Measurements from ENCODE around the gene BEGAIN. TPM values are rescaled to one million over a fixed set of nuclear protein-coding genes. Genes with fewer than 3 reads are reported as not detected.

Gene BEGAIN
- total and polyA plus RNA-seq, 9 donors, result 2.0 to 7.9 (median 4.5) TPM

GRCh38 chr14:100541621-100542560 lies 45.3 kb downstream of the BEGAIN start:
- WGBS (ENCODE audit: insufficient coverage), result 68% methylated on average over 24 of the region's 24 CpGs
- Histone ChIP-seq H3K36me3 (ENCODE audit: control insufficient read depth, insufficient read depth, low read length) (peaks cover 2% of the 10 kb centered on the region), H3K27ac (ENCODE audit: low read length) (no peak overlapping the region), H3K4me3 (ENCODE audit: low read length) (no peak overlapping the region), H3K9me3 (replicated peaks; ENCODE audit: control insufficient read depth, low read depth, low read length) (no peaks in the 10 kb centered on the region), H3K4me1 (ENCODE audit: control insufficient read depth, insufficient read depth, low read length) (peaks cover 16% of the 10 kb centered on the region), H3K27me3 (ENCODE audit: control insufficient read depth, insufficient read depth, low read length) (peaks cover 3% of the 10 kb centered on the region)
- no peak for DNase-seq

DNA sequence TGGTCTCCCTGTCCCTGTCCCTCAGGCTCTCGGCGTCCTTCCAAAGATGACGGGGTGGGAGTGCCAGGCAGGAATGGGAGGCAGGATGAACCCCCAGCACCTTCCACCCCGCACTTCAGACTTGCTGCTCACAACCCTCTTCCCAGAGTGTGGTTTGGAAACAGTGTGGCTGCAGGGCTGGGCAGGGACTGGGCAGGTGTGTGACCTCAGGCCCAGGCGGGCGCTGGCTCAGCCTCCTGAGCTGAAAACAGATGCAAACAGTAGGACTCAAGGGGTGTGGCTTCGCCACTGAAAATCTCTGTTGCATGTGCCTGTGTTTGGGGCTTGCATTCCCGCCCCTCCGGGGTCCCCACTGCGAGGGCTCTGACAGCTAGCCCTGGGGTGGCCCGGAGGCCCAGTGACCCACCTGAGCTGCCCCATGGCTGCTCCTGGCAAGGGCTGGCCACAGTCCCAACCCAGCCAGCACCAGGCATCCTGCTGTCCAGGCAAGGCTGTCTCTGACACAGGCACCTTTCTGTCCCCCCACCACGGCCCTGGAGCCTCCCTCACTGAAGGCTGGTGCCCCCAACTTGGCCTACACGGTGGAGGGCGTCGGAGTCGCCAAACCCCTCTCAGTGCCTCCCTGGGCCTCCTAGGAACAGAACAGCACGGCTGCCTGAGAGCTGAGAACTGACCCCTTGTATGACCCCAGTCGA lies 46.1 kb downstream of the BEGAIN start:
- no peak for DNase-seq
- Histone ChIP-seq H3K4me3 (ENCODE audit: low read length) (no peak overlapping the region), H3K4me1 (ENCODE audit: control insufficient read depth, insufficient read depth, low read length) (peaks cover 12% of the 10 kb centered on the region), H3K9me3 (replicated peaks; ENCODE audit: control insufficient read depth, low read depth, low read length) (no peaks in the 10 kb centered on the region), H3K27me3 (ENCODE audit: control insufficient read depth, insufficient read depth, low read length) (no peaks in the 10 kb centered on the region), H3K36me3 (ENCODE audit: control insufficient read depth, insufficient read depth, low read length) (peaks cover 2% of the 10 kb centered on the region), H3K27ac (ENCODE audit: low read length) (no peak overlapping the region)
- whole genome bisulfite sequencing (ENCODE audit: insufficient coverage), result 76% methylated on average over 16 of the region's 18 CpGs

DNA sequence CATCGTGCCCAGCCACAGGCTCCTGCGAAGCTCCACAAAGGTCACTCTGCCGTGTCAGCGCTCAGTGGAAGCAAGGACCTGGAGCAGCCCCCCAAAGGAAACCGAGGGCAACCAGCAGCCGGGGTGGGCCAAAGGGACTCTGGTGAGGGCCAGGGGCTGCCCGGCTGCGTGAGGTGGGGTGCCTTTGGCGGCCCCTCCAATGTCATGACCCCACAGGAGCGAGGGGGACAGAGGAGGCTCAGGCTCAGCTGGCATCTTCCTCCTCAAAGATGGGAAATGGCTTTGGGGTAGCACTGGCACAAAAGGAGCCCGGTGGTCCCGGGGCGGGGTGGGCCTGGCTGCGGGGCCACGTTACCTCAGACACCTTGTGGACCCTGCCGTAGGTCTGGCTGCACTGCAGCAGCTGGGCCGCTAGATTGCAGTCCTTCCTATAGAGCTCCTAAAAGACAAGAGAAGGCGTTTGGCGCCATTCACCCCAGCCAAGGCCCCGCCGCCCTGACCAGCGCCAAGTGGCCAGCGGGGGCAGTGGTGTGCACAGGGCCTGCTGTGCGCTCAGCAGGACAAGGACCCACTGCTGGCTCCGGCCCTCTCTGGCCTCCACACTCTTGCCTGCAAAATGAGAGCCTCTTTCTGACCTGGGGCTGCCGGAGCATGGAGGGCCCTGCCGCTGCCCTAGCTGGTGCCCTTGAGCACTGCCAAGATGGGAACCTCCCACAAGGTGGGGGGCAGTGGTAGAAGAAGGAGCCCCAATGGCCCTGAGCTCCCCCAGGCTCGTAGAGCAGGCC lies 46.9 kb downstream of the BEGAIN start:
- no peak overlapping the region for H3K4me3 ChIP-seq (ENCODE audit: low read length)
- no peak overlapping the region for H3K27ac ChIP-seq (ENCODE audit: low read length)
- WGBS (ENCODE audit: insufficient coverage), result 80% methylated on average over 26 of the region's 28 CpGs
- H3K4me1 ChIP-seq (ENCODE audit: control insufficient read depth, insufficient read depth, low read length), result peaks cover 12% of the 10 kb centered on the region
- DNase-seq, result no peak
- peaks cover 2% of the 10 kb centered on the region for H3K36me3 ChIP-seq (ENCODE audit: control insufficient read depth, insufficient read depth, low read length)
- H3K9me3 ChIP-seq (replicated peaks; ENCODE audit: control insufficient read depth, low read depth, low read length), result no peaks in the 10 kb centered on the region
- H3K27me3 ChIP-seq (ENCODE audit: control insufficient read depth, insufficient read depth, low read length), result no peaks in the 10 kb centered on the region

GRCh38 chr14:100539766-100540140 lies 47.5 kb downstream of the BEGAIN start:
- Histone ChIP-seq H3K27ac (ENCODE audit: low read length) (no peak overlapping the region), H3K36me3 (ENCODE audit: control insufficient read depth, insufficient read depth, low read length) (peaks cover 2% of the 10 kb centered on the region), H3K4me3 (ENCODE audit: low read length) (no peak overlapping the region), H3K4me1 (ENCODE audit: control insufficient read depth, insufficient read depth, low read length) (peaks cover 12% of the 10 kb centered on the region), H3K9me3 (replicated peaks; ENCODE audit: control insufficient read depth, low read depth, low read length) (no peaks in the 10 kb centered on the region), H3K27me3 (ENCODE audit: control insufficient read depth, insufficient read depth, low read length) (no peaks in the 10 kb centered on the region)
- DNase-seq, result no peak
- 90% methylated on average over 13 of the region's 13 CpGs for WGBS (ENCODE audit: insufficient coverage)

- no peak overlapping the region for H3K27ac ChIP-seq (ENCODE audit: low read length)
- H3K4me3 ChIP-seq (ENCODE audit: low read length), result no peak overlapping the region
- H3K4me1 ChIP-seq (ENCODE audit: control insufficient read depth, insufficient read depth, low read length), result peaks cover 13% of the 10 kb centered on the region
- WGBS (ENCODE audit: insufficient coverage), result 94% methylated on average over 35 of the region's 42 CpGs
- H3K27me3 ChIP-seq (ENCODE audit: control insufficient read depth, insufficient read depth, low read length), result no peaks in the 10 kb centered on the region
- H3K9me3 ChIP-seq (replicated peaks; ENCODE audit: control insufficient read depth, low read depth, low read length), result no peaks in the 10 kb centered on the region
- no peak for DNase-seq
- H3K36me3 ChIP-seq (ENCODE audit: control insufficient read depth, insufficient read depth, low read length), result peaks cover 2% of the 10 kb centered on the region
Observed at GRCh38 chr14:100539003-100539660, 48.1 kb downstream of the BEGAIN start.

DNA sequence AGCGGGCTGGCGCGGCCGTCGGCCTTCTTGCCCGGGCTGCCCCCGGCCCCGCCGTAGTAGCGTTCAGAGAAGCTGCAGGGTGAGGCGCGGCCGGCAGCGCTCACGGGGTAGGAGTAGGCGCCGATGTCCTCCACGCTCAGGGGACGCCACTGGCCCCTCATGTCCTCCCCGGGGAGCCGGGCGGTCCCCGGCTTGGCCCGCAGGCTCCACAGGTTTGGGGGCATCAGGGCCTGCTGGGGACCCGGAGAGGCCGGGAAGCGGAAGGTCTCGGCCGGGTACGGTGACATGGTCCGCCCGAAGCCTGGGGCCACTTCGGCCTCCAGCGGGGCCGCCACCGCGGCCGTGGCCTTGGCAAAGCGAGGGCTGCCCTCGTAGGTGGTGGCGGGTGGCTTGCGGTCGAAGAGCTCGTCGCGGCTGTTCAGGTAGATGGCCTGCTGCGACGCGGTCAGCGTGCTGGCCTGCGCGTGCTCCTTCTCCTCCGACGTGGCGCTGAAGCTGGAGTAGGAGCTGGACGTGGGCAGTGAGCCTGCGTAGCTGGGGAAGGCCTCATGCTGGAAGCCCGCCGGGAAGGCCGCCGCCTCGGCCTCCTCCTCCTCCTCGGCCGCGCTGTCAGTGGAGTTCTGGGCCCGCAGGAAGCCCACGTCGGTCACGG lies 48.7 kb downstream of the BEGAIN start:
- Histone ChIP-seq H3K27me3 (ENCODE audit: control insufficient read depth, insufficient read depth, low read length) (no peaks in the 10 kb centered on the region), H3K4me1 (ENCODE audit: control insufficient read depth, insufficient read depth, low read length) (peaks cover 20% of the 10 kb centered on the region), H3K9me3 (replicated peaks; ENCODE audit: control insufficient read depth, low read depth, low read length) (no peaks in the 10 kb centered on the region), H3K4me3 (ENCODE audit: low read length) (no peak overlapping the region), H3K27ac (ENCODE audit: low read length) (no peak overlapping the region), H3K36me3 (ENCODE audit: control insufficient read depth, insufficient read depth, low read length) (peaks cover 2% of the 10 kb centered on the region)
- WGBS (ENCODE audit: insufficient coverage), result 95% methylated on average over 69 of the region's 69 CpGs
- DNase-seq, result no peak

GRCh38 chr14:100537446-100538350 lies 49.5 kb downstream of the BEGAIN start:
- H3K9me3 ChIP-seq (replicated peaks; ENCODE audit: control insufficient read depth, low read depth, low read length), result no peaks in the 10 kb centered on the region
- H3K27me3 ChIP-seq (ENCODE audit: control insufficient read depth, insufficient read depth, low read length), result no peaks in the 10 kb centered on the region
- DNase-seq, result no peak
- no peak overlapping the region for H3K27ac ChIP-seq (ENCODE audit: low read length)
- H3K36me3 ChIP-seq (ENCODE audit: control insufficient read depth, insufficient read depth, low read length), result no peaks in the 10 kb centered on the region
- 81% methylated on average over 40 of the region's 53 CpGs for WGBS (ENCODE audit: insufficient coverage)
- H3K4me3 ChIP-seq (ENCODE audit: low read length), result no peak overlapping the region
- peaks cover 27% of the 10 kb centered on the region for H3K4me1 ChIP-seq (ENCODE audit: control insufficient read depth, insufficient read depth, low read length)

GRCh38 chr14:100536721-100537445 lies 50.3 kb downstream of the BEGAIN start:
- no peak for DNase-seq
- H3K4me3 ChIP-seq (ENCODE audit: low read length), result no peak overlapping the region
- WGBS (ENCODE audit: insufficient coverage), result 71% methylated on average over 20 of the region's 29 CpGs
- H3K9me3 ChIP-seq (replicated peaks; ENCODE audit: control insufficient read depth, low read depth, low read length), result no peaks in the 10 kb centered on the region
- peaks cover 25% of the 10 kb centered on the region for H3K4me1 ChIP-seq (ENCODE audit: control insufficient read depth, insufficient read depth, low read length)
- H3K36me3 ChIP-seq (ENCODE audit: control insufficient read depth, insufficient read depth, low read length), result no peaks in the 10 kb centered on the region
- no peaks in the 10 kb centered on the region for H3K27me3 ChIP-seq (ENCODE audit: control insufficient read depth, insufficient read depth, low read length)
- H3K27ac ChIP-seq (ENCODE audit: low read length), result no peak overlapping the region
